ENCODE data around the gene SLC38A10.

The SLC38A10 gene

GRCh38 chr17:81282141-81282540, 13.0 kb downstream of the SLC38A10 start:
- H3K27me3 ChIP-seq (ENCODE audit: insufficient read depth, low read depth, severe bottlenecking): no peaks in the 10 kb centered on the region
- no peak for TF ChIP-seq CTCF (IDR thresholded peaks at IDR 0.05; ENCODE audit: low read depth, low read length)
- peaks cover 2% of the 10 kb centered on the region for H3K9me3 ChIP-seq (ENCODE audit: severe bottlenecking)
- H3K4me3 ChIP-seq (ENCODE audit: low read depth, low read length): no peak overlapping the region
- peaks cover 20% of the 10 kb centered on the region for H3K36me3 ChIP-seq
- DNase-seq: no peak
- no peak overlapping the region for H3K27ac ChIP-seq

- H3K27ac ChIP-seq: no peak overlapping the region
- peaks cover 27% of the 10 kb centered on the region for H3K36me3 ChIP-seq
- no peak overlapping the region for H3K4me3 ChIP-seq (ENCODE audit: low read depth, low read length)
- H3K27me3 ChIP-seq (ENCODE audit: insufficient read depth, low read depth, severe bottlenecking): no peaks in the 10 kb centered on the region
- peaks cover 2% of the 10 kb centered on the region for H3K9me3 ChIP-seq (ENCODE audit: severe bottlenecking)
- no peak for DNase-seq
- TF ChIP-seq CTCF (IDR thresholded peaks at IDR 0.05; ENCODE audit: low read depth, low read length): no peak
Observed at GRCh38 chr17:81280571-81280970, 14.5 kb downstream of the SLC38A10 start.

- H3K9me3 ChIP-seq (ENCODE audit: severe bottlenecking): peaks cover 2% of the 10 kb centered on the region
- no peak for TF ChIP-seq CTCF (IDR thresholded peaks at IDR 0.05; ENCODE audit: low read depth, low read length)
- DNase-seq: no peak
- H3K27me3 ChIP-seq (ENCODE audit: insufficient read depth, low read depth, severe bottlenecking): no peaks in the 10 kb centered on the region
- H3K4me3 ChIP-seq (ENCODE audit: low read depth, low read length): no peak overlapping the region
- H3K27ac ChIP-seq: no peak overlapping the region
- peaks cover 29% of the 10 kb centered on the region for H3K36me3 ChIP-seq
Observed at GRCh38 chr17:81279278-81280275, 15.5 kb downstream of the SLC38A10 start.

GRCh38 chr17:81278831-81279230, 16.3 kb downstream of the SLC38A10 start:
- no peak for TF ChIP-seq CTCF (IDR thresholded peaks at IDR 0.05; ENCODE audit: low read depth, low read length)
- H3K9me3 ChIP-seq (ENCODE audit: severe bottlenecking): peaks cover 2% of the 10 kb centered on the region
- no peak for DNase-seq
- no peaks in the 10 kb centered on the region for H3K27me3 ChIP-seq (ENCODE audit: insufficient read depth, low read depth, severe bottlenecking)
- no peak overlapping the region for H3K27ac ChIP-seq
- H3K4me3 ChIP-seq (ENCODE audit: low read depth, low read length): no peak overlapping the region
- peaks cover 36% of the 10 kb centered on the region for H3K36me3 ChIP-seq

GRCh38 chr17:81277946-81278693, 17.0 kb downstream of the SLC38A10 start:
- peaks cover 2% of the 10 kb centered on the region for H3K9me3 ChIP-seq (ENCODE audit: severe bottlenecking)
- H3K27me3 ChIP-seq (ENCODE audit: insufficient read depth, low read depth, severe bottlenecking): no peaks in the 10 kb centered on the region
- no peak for DNase-seq
- peaks cover 43% of the 10 kb centered on the region for H3K36me3 ChIP-seq
- TF ChIP-seq CTCF (IDR thresholded peaks at IDR 0.05; ENCODE audit: low read depth, low read length): no peak
- no peak overlapping the region for H3K4me3 ChIP-seq (ENCODE audit: low read depth, low read length)
- no peak overlapping the region for H3K27ac ChIP-seq

Data from WERI-Rb-1 (cell line).